DND-41 (cell line): ENCODE results near the gene OXCT1.
"Not testable (repeated sequence)": the region's sequence is repeated elsewhere in the genome, so short reads cannot be mapped to it uniquely, and the experiment has no call there.

ENCODE experiments used
- ATAC-seq: fragments of 200-7000 bp; cut with Tn5 transposase; 3 replicates; pipeline ENCODE4 v1.9.1; 2021; ENCODE audit warnings: low read depth; ENCODE audit not compliant: insufficient read depth
- DNase-seq: peaks from one replicate; pipeline ENCODE4 v3.0.0-alpha.2; 2020
- H2AFZ ChIP-seq: 2 replicates; pipeline ENCODE4 v1.6.0; 2012; ENCODE audit warnings: low read depth, low read length
- H3K27ac ChIP-seq: 2 replicates; pipeline ENCODE4 v1.5.1; 2012; ENCODE audit warnings: low read length, inconsistent platforms
- H3K27me3 ChIP-seq: fragments of 200-600 bp; sonication (generic); 2 replicates; pipeline ENCODE4 v1.6.0; 2012; ENCODE audit warnings: low read length, mild to moderate bottlenecking, inconsistent platforms; ENCODE audit not compliant: insufficient read depth, poor library complexity
- H3K36me3 ChIP-seq: 2 replicates; pipeline ENCODE4 v1.5.1; 2012; ENCODE audit warnings: low read length, inconsistent platforms; ENCODE audit not compliant: insufficient read depth
- H3K4me1 ChIP-seq: 2 replicates; pipeline ENCODE4 v1.5.1; 2012; ENCODE audit warnings: mild to moderate bottlenecking, low read length; ENCODE audit not compliant: insufficient read depth
- H3K4me2 ChIP-seq: 2 replicates; pipeline ENCODE4 v1.6.0; 2012; ENCODE audit warnings: mild to moderate bottlenecking, moderate library complexity, low read length, inconsistent platforms; ENCODE audit not compliant: insufficient read depth
- H3K4me3 ChIP-seq, 2 experiments: fragments of 200-600 bp in 1 of 2; shearing (Covaris generic) in 1 of 2; 2 replicates each; pipeline ENCODE4 v1.5.1; 2012 to 2016; ENCODE audit warnings: inconsistent platforms in 2 of 2, low read length in 2 of 2, mild to moderate bottlenecking in 2 of 2, low read depth in 1 of 2, moderate library complexity in 1 of 2
- H3K79me2 ChIP-seq: 2 replicates; pipeline ENCODE4 v1.6.0; 2012; ENCODE audit warnings: low read length, inconsistent platforms; ENCODE audit not compliant: insufficient read depth
- H3K9ac ChIP-seq: 2 replicates; pipeline ENCODE4 v1.6.0; 2012; ENCODE audit warnings: low read depth, mild to moderate bottlenecking, inconsistent platforms, low read length, moderate library complexity
- H3K9me3 ChIP-seq: 2 replicates; pipeline ENCODE4 v1.5.1; 2012; ENCODE audit warnings: low read length, moderate library complexity, mild to moderate bottlenecking, inconsistent platforms; ENCODE audit not compliant: insufficient read depth, severe bottlenecking
- H4K20me1 ChIP-seq: 2 replicates; pipeline ENCODE4 v1.6.0; 2012; ENCODE audit warnings: low read length; ENCODE audit not compliant: insufficient read depth
- EZH2 ChIP-seq: IDR thresholded peaks from 3 replicates; pipeline ENCODE4 v1.6.1; 2012; ENCODE audit warnings: borderline replicate concordance, low read depth, mild to moderate bottlenecking, moderate library complexity, low read length, inconsistent platforms; ENCODE audit not compliant: severe bottlenecking
- TF ChIP-seq, protein P1 (sequence below): IDR thresholded peaks from 2 replicates; pipeline ENCODE4 v1.5.1; 2012; ENCODE audit warnings: borderline replicate concordance, low read length, moderate library complexity, mild to moderate bottlenecking; ENCODE audit not compliant: poor library complexity, severe bottlenecking; ENCODE audit errors: extremely low read depth

The OXCT1 gene

DNA sequence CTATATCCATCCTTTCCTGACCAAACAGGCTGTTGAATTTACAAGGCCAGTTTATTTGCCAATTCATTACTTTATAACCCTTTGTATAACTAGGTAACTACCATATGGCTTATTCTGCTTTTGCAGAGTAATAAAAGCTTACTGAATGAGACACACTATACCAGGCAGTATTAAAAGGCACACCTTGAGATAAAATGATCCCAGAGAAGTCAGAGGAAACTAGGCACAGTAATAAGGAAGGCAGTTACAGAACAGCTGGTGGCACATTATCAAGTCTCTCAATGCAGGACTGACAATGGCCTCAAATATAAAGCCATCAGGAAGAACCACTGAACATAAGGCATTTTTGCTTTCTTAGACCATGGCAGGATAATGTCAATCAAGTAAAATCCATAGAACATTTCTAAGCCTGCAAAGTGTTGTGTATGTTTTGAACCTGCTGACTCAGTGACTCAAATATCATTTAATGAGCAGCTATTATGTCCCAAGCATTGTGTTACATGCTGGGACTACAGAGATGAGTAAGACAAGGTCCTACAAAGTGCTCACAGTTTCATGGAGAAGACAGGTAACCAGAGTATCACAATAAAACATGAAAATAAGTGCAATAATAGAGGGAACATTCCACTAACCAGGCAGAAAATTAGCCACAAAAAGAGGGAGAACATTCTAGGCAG, 52.5 kb downstream of the OXCT1 start:
- H2AFZ ChIP-seq = no peak overlapping the region
- H4K20me1 ChIP-seq = no peaks in the 10 kb centered on the region; the same call in 1 of the 2 replicates
- no peaks in the 10 kb centered on the region for H3K27me3 ChIP-seq
- no peaks in the 10 kb centered on the region for H3K4me1 ChIP-seq
- peaks cover 10% of the 10 kb centered on the region; the same call in 1 of the 2 replicates for H3K36me3 ChIP-seq
- no peak overlapping the region for H3K27ac ChIP-seq
- ATAC-seq = no peak
- H3K9me3 ChIP-seq = no peaks in the 10 kb centered on the region
- H3K4me2 ChIP-seq = no peak overlapping the region
- DNase-seq = no peak
- H3K79me2 ChIP-seq = peaks cover 18% of the 10 kb centered on the region; the same call in 1 of the 2 replicates
- no peak for TF ChIP-seq EZH2
- TF ChIP-seq, protein P1, sequence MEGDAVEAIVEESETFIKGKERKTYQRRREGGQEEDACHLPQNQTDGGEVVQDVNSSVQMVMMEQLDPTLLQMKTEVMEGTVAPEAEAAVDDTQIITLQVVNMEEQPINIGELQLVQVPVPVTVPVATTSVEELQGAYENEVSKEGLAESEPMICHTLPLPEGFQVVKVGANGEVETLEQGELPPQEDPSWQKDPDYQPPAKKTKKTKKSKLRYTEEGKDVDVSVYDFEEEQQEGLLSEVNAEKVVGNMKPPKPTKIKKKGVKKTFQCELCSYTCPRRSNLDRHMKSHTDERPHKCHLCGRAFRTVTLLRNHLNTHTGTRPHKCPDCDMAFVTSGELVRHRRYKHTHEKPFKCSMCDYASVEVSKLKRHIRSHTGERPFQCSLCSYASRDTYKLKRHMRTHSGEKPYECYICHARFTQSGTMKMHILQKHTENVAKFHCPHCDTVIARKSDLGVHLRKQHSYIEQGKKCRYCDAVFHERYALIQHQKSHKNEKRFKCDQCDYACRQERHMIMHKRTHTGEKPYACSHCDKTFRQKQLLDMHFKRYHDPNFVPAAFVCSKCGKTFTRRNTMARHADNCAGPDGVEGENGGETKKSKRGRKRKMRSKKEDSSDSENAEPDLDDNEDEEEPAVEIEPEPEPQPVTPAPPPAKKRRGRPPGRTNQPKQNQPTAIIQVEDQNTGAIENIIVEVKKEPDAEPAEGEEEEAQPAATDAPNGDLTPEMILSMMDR = no peak
- no peak overlapping the region for H3K4me3 ChIP-seq
- no peak overlapping the region for H3K9ac ChIP-seq

DNA sequence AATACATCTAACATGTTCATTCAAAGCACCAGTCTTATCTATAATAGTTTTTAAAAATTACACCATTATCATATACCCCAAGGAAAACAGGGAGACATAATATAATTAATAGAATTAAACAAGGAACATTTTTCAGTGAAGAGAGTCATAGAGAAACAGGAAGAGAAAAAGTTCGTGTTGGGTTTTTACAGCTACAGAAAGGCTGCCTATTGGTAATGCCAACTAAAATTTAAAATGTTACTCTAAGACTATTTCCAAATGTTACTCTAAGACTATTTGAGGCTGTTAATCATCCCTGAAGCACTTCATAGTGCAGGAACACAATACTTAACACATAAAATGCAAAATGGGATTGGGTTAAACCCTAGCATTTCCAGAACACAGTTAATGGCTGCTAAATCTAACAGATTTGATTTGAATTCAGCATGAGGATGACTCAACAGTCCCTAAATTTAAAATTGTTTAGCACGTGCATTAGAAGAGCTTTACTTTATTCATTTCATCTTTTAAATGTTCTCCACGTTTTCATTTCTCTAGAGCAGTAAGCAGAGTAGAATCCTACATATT, 54.5 kb downstream of the OXCT1 start:
- no peak for DNase-seq
- Histone ChIP-seq H3K4me2 (no peak overlapping the region), H3K9me3 (no peaks in the 10 kb centered on the region), H3K27ac (no peak overlapping the region), H3K9ac (no peak overlapping the region), H2AFZ (no peak overlapping the region), H3K27me3 (no peaks in the 10 kb centered on the region), H4K20me1 (peaks cover 3% of the 10 kb centered on the region; the same call in 1 of the 2 replicates), H3K79me2 (peaks cover 22% of the 10 kb centered on the region), H3K36me3 (peaks cover 2% of the 10 kb centered on the region; the same call in 1 of the 2 replicates), H3K4me3 (no peak overlapping the region), H3K4me1 (no peaks in the 10 kb centered on the region)
- TF ChIP-seq EZH2 = no peak
- no peak for ATAC-seq

DNA sequence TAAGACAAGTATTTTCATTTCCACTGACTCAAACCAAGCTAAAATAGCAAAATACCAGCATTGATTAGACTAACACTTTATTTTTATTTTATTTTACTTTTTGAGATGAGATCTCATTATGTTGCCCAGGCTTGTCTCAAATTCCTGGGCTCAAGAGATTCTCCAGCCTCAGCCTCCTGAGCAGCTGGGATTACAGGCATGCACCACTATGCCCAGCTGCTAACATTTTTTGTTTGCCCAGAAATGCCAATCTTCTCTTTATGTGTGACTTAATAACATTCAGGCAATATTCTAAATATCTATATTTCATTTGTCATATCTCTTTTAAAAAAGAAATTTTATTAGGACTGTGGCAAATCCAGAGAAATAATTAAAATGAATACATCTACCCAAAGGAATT, 55.0 kb downstream of the OXCT1 start:
- TF ChIP-seq, protein P1 = no peak
- no peak for TF ChIP-seq EZH2
- Histone ChIP-seq H3K9me3 (no peaks in the 10 kb centered on the region), H3K36me3 (no peaks in the 10 kb centered on the region; the same call in 1 of the 2 replicates), H3K27me3 (no peaks in the 10 kb centered on the region), H3K9ac (no peak overlapping the region), H3K4me2 (no peak overlapping the region), H3K4me3 (no peak overlapping the region), H3K79me2 (peaks cover 20% of the 10 kb centered on the region), H2AFZ (no peak overlapping the region), H3K4me1 (no peaks in the 10 kb centered on the region), H3K27ac (no peak overlapping the region), H4K20me1 (peaks cover 3% of the 10 kb centered on the region; the same call in 1 of the 2 replicates)
- ATAC-seq (no peak), DNase-seq (no peak)

DNA sequence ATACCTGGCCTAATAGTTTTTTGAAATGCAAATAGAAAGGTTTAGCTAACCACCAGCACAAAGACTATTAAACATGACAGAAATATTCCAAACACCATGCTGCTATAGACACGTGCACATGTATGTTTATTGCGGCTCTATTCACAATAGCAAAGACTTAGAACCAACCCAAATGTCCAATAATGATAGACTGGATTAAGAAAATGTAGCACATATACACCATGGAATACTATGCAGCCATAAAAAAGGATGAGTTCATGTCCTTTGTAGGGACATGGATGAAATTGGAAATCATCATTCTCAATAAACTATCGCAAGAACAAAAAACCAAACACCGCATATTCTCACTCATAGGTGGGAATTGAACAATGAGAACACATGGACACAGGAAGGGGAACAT, 55.9 kb downstream of the OXCT1 start:
- not testable (repeated sequence) for H3K36me3 ChIP-seq, H3K4me2 ChIP-seq, H3K4me3 ChIP-seq, H3K27me3 ChIP-seq, H3K4me1 ChIP-seq, H4K20me1 ChIP-seq, ATAC-seq, H2AFZ ChIP-seq, DNase-seq, H3K27ac ChIP-seq, H3K9ac ChIP-seq, H3K9me3 ChIP-seq
- H3K79me2 ChIP-seq = peaks cover 23% of the 10 kb centered on the region
